ENCODE measurements around the gene RXRA. TPM values are rescaled to one million over a fixed set of nuclear protein-coding genes. Genes with fewer than 3 reads are reported as not detected.

Gene RXRA
- 14.4 and 19.0 TPM in 2 replicates for total RNA-seq

DNA sequence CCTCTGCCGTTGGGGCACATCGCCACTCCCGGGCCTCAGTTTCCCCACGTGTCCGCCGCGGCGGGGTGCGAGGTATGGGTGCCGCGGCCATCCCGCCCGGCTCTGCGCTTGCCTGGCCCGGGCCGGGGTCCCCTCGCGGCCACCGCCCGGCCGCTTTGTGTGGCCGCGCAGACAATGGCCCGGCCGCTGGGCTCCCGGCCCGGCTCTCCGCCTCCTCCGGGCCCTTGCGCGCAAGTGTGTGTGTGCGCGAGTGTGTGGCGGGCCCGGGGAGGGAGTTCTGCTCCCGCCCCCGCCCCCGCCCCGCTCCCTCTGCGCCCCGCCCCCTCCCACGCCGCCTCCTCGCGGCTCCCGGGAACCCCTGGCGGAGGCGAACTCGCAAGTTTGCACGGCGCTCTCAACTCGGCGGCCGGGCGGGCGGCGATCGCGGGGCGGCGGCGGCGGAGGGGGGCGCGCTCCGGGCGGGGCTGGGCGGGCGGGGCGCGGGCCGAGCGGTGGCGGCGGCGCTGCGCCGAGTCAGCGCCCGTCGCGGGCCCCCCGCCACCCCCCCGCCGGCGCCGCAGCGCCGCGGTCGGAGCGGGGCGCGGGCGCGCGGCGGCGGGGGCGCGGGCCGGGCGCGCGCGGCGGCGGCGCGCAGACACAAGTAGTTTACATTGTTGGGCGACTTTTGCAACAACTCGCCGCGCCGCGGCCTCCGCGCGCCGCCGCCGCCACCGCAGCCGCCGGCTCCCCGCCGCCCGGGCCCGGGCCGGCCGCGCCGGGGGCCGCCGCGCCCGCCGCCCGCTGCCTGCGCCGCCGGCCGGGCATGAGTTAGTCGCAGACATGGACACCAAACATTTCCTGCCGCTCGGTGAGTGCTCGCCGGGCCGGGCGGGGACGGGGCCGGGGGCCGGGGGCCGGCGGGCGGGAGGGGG is at the start of gene RXRA:
RXRA (plus strand) TSS at position 643 of the 911 bp plus-strand sequence; CDS start at position 820, 177 bp downstream.
- DNase-seq (ENCODE audit: low read depth, low spot score), result peak; percentile 36

DNA sequence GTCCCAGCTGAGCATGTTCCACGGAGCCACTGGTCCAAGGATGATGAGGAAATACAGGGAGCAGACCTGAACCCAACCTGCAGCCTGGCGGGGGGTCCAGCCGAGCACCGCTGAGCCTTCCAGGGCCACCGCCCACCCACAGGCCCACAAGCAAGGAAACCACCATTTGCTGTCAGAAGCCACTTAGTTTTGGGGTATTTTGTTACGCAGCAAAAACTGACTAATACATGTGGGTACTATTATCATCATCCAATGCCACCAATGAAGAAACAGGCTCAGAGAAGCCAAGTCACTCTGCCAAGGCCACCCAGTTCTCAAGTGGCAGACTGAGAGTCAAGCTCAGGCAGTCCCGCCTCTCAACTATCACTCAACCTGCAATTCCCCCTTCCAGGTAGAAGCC is 48.0 kb upstream of the RXRA start:
- DNase-seq (ENCODE audit: low read depth, low spot score), result no peak

DNA sequence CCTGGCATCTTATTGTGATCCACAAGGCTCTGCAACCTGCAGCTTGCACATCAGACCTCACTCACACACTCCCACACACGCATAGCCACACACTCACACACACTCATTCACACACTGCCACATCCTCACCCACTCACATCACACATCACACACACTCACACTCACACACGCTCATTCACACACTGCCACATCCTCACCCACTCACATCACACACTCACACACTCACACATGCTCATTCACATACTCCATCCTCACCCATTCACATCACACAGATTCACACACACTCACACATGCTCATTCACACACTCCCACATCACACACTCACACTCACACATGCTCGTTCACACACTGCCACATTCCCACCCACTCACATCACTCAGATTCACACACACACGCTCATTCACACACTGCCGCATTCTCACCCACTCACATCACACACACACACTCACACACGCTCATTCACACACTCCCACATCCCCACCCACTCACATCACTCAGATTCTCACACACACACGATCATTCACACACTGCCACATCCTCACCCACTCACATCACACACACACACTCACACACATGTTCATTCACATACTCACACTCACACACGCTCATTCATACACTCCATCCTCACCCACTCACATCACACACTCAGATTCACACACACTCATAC is 47.1 kb upstream of the RXRA start:
- DNase-seq (ENCODE audit: low read depth, low spot score), result no peak

- DNase-seq (ENCODE audit: low read depth, low spot score), result no peak
Observed at GRCh38 chr9:134282138-134282650, 44.1 kb upstream of the RXRA start.

- no peak for DNase-seq (ENCODE audit: low read depth, low spot score)
Observed at GRCh38 chr9:134283111-134283515, 43.1 kb upstream of the RXRA start.

DNA sequence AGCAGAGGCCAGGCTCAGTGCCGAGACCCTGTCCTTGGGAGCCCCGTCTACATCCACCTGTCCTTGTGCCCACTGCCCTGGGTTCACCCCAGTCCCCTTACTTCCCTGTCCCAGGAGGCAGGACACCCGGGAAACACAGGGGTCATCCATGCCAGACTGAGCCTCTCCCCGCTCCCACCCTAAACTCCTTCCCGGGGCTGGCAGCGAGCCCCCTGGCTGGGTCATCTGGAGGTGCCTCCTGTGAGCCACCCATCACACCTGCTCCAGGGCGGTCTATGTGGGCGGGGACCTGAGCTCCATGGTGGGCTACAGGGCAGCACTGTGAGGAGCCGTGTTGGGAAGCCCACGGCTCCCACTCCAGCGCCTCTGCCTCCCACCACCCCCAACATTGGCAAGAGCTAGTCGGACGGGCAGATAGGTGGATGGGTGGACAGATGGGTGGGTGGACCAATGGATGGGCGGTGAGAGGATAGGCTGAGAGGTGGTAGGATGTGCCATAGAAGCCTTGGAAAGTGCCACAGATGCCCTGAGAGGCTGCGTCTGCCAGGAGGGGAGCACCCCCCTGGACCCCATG is 42.5 kb upstream of the RXRA start:
- no peak for DNase-seq (ENCODE audit: low read depth, low spot score)

DNA sequence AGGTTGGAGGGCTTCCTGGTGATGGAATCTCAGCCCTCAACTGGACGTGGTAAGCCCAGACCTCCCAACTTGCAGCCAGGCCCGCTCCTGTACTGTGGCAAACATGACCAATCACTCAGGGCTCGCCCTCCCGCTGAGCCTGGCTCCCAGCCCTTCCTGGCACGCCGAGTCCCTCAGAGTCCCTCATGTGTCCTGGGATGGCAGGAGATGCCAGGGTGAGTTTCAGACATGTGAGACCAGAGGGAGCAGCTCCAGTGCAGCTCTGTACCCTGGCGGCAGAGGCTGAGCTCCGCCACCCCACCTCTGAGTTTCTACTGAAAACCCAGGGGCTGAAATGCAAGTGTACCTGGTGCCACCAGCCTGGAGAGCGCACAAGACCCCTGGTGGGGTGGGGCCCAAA is 42.0 kb upstream of the RXRA start:
- no peak for DNase-seq (ENCODE audit: low read depth, low spot score)

GRCh38 chr9:134284741-134285140 is 41.5 kb upstream of the RXRA start:
- no peak for DNase-seq (ENCODE audit: low read depth, low spot score)

GRCh38 chr9:134285215-134285845 is 40.9 kb upstream of the RXRA start:
- no peak for DNase-seq (ENCODE audit: low read depth, low spot score)

DNA sequence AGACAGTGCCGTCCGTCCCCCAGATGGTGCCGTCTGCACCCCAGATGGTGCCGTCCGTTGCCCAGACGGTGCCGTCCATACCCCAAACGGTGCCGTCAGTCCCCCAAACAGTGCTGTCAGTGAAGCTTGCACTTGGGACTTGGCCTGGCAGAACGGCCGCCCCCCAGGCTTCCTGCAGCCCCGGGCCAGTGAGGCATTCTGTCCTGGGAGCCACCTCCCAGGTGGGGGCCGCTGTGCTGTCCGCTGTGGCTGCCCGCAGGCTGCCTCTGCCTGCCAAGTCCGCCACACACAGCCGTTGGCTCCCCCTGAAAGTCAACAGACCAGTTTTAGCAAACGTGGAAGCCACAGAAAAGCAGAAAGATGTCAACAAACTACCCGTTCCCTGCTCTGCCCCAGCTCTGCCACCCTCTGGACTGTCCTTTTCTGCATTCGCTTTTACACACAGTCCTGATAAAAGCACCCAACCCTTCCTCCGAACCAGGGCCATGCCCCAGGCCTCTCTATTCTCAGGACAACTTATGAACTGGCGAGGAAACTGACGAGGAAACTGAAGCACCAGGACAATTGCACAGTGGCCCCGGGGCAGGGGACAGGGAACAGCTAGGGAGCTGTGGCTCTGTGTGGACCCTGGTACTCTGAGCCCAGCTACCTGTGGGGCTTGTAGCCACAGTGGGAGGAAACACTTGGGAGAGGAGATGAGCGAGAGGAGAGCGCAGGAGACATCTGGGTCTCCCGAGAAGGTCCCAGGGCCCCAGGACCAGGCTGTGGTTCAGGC is 39.6 kb upstream of the RXRA start:
- no peak for DNase-seq (ENCODE audit: low read depth, low spot score)

GRCh38 chr9:134287591-134288491 is 38.4 kb upstream of the RXRA start:
- DNase-seq (ENCODE audit: low read depth, low spot score), result no peak

DNA sequence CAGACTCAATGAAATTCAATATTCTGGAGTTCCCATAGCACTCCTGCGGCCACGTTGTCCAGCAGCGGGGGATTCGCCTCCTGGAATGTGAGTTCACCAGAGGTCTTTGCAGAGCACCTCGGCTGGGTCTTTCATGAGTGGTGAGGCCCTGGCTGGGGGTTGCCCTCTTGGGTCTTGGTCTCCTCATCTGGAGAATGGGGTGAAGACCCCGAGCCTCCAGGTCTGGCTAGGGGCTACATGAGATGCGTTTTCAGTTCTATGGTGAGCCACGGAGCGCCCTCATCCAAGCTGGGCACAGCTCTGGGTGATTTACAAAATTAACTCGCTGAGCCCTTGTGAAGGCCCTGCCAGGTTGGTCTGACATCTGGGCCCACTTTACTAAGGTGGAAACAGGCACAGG is 37.5 kb upstream of the RXRA start:
- DNase-seq (ENCODE audit: low read depth, low spot score), result no peak

DNA sequence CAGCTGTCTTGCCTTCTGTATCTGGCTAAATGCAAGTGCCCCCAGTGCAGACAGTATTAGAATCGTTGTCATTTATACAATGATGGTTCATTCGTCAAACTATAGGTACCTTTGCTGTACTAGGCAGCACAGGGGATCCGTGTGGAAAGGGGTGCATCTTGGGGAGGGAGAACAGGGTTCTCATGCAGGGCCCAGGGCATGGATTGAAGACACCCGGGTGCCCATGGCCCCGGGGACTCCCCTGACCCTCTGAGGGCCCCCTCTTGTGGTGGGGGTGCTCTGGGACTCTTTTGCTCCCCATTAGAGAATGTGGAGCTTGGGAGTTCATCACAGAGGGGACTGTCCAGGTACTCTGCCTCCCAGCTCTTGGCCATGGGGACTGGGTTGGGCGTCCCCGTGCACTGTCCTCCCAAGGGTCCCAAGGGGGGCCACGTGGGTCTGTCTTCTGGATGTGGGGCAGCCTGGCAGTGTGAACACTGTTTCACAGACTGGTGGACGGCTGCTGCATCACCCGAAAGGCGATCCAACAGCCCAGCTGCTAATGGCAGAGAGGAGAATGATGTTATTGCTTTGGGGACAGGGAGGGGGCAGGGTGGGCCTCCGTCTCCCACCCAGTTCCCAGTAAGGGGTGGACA is 36.9 kb upstream of the RXRA start:
- DNase-seq (ENCODE audit: low read depth, low spot score), result no peak

DNA sequence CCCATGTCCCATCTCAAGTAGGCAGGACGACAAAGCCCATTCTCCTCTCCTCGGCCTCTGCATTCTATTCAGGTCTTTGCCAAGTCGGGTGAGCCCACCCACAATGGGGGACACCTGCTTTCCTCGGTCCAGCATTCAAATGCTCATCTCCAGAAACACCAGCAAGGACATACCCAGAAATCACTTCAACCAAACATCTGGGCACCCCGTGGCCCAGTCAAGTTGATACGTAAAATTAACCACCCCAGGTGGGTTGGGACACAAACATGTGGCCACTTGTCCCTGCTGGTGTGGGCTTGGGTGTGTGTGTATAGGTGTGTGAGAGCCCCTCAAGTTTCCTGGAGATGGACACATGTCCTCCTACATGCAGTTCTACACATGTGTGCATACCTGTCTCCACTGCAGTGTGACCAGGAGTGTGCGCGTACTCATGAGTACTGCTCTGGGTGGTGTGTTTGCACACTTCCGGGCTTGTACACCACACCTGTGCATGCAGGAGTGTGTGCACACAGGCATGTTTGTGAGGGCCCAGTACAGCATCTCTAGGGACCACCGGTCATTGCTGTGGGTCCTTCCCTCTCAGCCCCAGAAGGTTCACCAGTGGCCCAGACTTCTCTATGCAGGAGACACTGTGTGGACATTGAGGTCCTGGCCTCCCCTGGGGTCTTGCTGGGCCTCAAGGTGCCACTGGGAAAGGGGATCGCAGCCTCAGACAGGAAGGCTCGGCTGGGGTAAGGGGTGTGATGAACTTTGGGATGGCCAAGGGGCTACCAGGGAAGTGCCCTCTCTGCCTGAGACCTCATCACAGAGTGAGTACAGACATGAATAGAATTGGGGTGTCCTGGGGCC is 35.4 kb upstream of the RXRA start:
- no peak for DNase-seq (ENCODE audit: low read depth, low spot score)

DNA sequence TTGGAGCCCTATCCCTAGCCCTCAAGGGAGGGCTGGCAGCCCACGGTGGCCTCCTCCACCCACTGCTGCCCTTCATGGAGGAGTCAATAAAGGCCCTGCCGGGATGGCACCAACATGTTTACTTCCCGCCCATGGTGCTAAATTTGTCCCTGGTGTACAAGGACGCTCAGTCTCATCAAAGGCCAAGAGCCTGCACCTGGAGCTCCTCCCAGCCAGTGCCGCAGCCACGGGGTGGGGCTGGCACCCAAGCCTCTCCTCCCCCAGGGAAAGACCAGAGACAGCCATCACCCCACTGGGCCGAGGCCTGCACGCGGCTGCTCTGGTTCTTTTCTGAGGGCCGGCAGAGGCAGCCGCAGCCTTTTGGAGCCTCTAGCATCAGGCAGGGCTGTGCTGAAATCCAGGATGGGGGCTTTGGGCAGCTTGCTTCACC is 34.8 kb upstream of the RXRA start:
- DNase-seq (ENCODE audit: low read depth, low spot score), result no peak

- no peak for DNase-seq (ENCODE audit: low read depth, low spot score)
Observed at GRCh38 chr9:134291961-134292871, 34.0 kb upstream of the RXRA start.

DNA sequence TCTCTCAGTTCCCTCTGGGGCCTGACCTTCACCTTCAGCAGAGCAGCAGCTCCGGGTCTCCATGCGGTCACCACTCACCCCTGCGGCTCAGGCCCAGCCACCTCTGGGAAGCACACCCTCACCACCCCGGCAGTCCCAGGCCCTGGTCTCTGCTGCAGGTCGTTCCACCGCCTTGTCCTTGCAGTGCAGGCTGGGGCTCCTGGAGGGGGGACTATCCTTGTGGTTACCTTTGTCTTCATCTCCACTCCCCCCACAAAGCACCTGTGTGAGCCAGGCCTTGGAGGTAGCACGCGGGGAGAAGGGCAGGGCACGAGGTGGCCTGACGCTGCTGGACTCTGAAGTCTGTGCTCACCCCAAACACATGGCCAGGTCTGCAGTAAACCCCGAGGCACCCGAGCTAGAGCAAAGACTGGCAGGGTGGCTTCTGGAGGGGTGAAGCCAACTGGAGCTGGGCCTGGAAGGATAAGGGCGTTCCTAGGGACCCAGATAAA is 33.2 kb upstream of the RXRA start:
- no peak for DNase-seq (ENCODE audit: low read depth, low spot score)

Measured in pulmonary artery endothelial cell (primary cell).